GM10266 (cell line): ENCODE results near the gene PTPRN2.

Experiments
- DNase-seq: peaks from one replicate; pipeline ENCODE4 v3.0.0; 2012; ENCODE audit errors: extremely low spot score
- CTCF ChIP-seq: IDR thresholded peaks from 2 replicates; pipeline ENCODE4 v1.5.1; 2012; ENCODE audit warnings: mild to moderate bottlenecking, low read depth; ENCODE audit not compliant: control insufficient read depth, insufficient read depth; ENCODE audit errors: missing control alignments

The PTPRN2 gene

GRCh38 chr7:157932498-157933218 is 655.0 kb downstream of the PTPRN2 start:
- TF ChIP-seq CTCF, result no peak

GRCh38 chr7:157930926-157931466 is 656.6 kb downstream of the PTPRN2 start:
- TF ChIP-seq CTCF, result no peak
- DNase-seq, result no peak

More at GRCh38 chr7:157932498-157933218, 655.0 kb downstream of the PTPRN2 start:
- no peak for DNase-seq

GRCh38 chr7:157930441-157930840 is 657.2 kb downstream of the PTPRN2 start:
- no peak for TF ChIP-seq CTCF
- no peak for DNase-seq

- no peak for TF ChIP-seq CTCF
Observed at GRCh38 chr7:157929671-157930070, 658.0 kb downstream of the PTPRN2 start.

GRCh38 chr7:157928808-157929425 is 658.7 kb downstream of the PTPRN2 start:
- TF ChIP-seq CTCF, result no peak
- no peak for DNase-seq

More at GRCh38 chr7:157929671-157930070, 658.0 kb downstream of the PTPRN2 start:
- DNase-seq, result no peak

- no peak for TF ChIP-seq CTCF
- no peak for DNase-seq
Observed at GRCh38 chr7:157928171-157928794, 659.3 kb downstream of the PTPRN2 start.
